HTERT RPE-1 (cell line): ENCODE data around the gene CFAP221.

ENCODE experiments used
- in situ Hi-C: fragments of 300-500 bp; cut with MboI; formaldehyde crosslinking; loops from 4 replicates; pipeline ENCODE4 v1.14.3; 2020; ENCODE audit warnings: low sequenced_read_pairs

CFAP221 gene

DNA sequence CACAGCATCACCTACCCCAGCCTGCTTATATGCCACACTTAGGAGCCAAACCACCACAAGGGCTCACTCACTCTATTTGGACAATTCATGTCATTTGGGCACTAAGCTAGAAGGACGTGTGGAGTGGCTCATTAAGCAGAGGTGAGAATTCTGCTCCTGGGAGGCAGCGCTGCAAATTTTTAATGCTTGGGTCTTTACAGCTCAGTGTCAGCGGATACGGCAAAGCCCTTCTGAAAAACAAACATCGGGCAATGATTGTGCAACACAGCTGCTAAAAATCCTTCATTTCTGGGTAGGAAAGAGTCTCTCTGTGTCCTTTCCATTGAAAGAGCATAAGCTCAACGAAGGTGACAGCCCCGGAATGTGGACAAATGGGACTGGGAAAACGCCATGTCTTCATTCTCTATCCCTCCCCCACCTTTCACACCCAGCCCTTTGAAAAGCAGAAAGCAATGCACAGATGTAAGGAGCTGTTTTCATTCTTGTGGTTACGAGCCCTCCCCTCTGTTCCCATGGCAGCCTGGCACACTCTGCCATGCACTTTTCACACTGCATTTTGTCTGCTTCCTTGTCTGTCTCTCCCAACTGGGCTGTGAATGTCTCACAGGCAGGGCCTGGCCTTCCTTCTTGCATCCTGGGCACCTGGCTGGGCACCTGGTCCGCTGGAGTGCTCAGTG lies 150.7 kb downstream of the CFAP221 start:
- in situ Hi-C loops: no loop called here

- in situ Hi-C loops: no loop called here
Measured at GRCh38 chr2:119696005-119696404, 151.8 kb downstream of the CFAP221 start.

DNA sequence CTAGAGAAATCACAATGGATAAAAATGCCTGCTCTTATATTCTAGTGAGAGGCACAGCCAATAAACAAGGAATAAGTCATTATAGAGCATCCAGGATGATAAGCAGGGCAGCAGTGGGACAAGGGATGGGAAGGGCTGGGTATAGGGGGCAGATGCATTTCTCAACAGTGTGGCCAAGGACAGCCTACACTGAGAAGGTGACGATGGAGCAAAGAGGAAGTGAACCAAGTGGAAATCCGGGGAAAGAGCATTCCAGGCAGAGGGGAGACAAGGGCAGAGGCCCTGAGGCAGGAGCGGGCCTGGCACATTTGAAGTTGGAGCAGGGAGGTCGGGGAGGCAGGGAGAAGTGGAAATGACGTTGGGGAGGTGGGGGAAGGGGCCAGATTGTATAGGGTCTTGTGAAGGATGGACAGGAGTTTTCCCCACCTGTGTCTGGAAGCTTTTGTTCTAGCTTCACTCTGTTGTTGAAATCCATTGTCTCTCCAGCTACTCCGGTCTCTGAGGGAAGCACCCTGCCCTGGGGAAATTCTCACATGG lies 152.3 kb downstream of the CFAP221 start:
- in situ Hi-C loops: no loop called here

GRCh38 chr2:119697290-119698020 lies 153.2 kb downstream of the CFAP221 start:
- in situ Hi-C loops: no loop called here

DNA sequence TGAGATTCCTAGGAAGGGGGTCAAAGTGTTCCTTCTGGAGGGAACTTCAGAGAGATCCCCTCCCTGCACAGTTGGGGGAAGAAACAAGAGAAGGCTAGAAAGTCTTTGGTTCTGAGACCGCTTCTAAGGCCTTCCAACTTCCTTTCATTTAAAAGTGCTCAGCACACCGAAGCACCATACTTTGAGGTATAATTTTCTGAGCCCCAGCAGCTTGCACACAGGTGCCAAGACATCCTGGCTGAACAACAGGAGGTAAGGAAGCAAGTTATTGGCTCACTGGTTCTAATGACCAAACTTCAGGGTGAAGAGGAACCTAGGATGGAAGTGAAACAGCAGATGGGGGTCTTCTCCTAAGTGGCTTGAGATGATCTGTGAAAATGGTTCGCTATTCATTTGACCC lies 154.0 kb downstream of the CFAP221 start:
- in situ Hi-C loops: no loop called here

DNA sequence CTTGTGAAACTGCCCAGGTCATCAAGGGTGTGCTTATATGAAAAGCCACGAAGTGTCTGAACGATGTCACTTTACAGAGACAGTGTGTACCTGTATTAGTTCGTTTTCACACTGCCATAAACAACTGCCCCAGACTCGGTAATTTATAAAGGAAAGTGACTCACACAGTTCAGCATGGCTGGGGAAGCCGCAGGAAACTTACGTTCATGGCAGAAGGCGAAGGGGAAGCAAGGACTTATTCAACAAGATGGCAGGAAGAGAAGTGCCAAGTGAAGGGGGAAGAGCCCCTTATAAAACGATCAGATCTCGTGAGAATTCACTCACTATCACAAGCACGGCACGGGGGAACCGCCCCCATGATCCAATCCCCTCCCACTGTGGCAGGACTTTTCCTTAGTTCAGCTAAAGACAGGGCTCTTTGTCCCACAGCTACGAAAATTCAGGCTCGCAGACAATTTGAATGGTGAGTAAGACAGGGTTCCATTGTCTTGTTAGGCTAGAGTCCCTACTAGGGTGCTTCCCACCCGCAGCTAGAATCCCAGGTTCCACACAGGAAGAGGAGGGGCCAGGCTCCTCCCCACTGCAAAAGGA lies 154.9 kb downstream of the CFAP221 start:
- in situ Hi-C loops: no loop called here

DNA sequence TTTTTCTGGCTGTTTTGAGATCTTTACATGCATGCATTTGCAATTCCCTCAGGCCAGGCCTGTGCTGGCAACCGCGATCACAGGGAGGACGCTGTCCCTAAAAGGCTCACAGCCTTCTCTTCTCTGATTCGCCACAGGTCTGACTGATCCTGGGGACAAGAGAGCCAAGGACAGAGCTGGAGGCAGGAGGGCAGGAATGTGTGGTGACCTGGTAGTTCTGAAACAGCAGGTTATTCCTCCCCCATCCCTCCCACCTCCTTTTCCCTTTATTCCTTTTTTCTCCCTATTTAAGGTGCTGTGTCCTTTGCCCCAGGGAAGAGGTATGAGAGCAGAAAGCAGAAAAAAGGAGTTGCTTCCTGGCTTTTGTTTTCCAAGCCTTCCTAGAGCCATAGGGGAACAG lies 156.6 kb downstream of the CFAP221 start:
- in situ Hi-C loops: no loop called here

GRCh38 chr2:119701352-119701751 lies 157.1 kb downstream of the CFAP221 start:
- in situ Hi-C loops: no loop called here

DNA sequence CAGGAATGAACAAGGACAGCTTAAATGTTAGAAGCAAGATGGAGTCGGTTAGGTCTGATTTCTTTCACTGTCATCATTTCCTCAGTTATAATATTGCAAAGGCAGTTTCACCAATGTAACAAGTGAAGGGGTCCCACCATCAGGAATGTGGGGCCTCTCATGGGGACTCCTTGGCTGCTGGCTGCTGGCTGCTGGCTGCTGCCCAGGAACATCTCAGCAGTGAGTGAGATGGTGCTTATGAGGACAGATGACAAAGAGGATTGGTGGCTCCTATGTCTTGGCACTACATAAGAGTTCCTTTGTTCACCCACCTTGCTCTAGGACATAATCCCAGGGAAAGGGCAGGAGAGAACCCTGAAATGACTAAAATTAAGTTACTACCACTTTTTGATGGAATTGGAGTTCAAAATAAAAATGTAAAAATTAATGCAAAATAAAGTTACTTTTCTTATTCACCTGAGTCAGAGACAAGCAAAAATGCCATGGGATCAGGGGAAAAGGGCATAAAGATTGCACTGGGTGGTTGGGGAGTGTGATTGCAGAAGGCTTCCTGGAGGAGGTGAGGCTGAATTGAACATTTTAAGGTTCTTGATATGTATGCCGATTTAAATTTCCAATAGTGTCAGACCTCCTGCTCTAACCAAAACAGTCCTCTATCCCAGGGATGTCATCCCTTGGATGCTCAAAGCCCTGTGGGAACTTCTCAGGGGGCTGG lies 158.1 kb downstream of the CFAP221 start:
- in situ Hi-C loops: no loop called here

DNA sequence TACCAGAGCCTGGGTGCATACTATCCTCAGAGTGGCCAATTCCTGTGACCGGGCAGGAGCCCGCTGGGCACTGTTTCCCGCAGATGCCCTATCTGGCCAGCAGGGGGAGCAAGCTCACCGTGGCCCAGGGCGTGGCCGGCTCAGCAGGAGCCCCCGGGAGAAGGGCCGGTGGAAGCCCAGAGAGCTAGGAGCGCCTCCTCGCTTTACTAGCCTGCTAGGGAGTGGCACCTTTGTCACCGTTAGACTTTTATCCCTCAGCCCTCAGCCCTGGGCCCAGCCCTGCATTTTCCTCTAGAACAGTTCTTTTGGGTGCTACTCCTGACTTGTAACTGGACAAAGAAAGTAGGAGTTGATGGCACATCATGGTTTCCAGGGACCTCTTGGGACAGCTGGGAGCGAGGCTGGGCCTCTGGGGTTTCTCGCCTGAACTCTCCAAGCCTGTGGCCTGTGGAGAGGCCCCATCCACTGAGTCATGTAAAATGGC lies 158.7 kb downstream of the CFAP221 start:
- in situ Hi-C loops: no loop called here

DNA sequence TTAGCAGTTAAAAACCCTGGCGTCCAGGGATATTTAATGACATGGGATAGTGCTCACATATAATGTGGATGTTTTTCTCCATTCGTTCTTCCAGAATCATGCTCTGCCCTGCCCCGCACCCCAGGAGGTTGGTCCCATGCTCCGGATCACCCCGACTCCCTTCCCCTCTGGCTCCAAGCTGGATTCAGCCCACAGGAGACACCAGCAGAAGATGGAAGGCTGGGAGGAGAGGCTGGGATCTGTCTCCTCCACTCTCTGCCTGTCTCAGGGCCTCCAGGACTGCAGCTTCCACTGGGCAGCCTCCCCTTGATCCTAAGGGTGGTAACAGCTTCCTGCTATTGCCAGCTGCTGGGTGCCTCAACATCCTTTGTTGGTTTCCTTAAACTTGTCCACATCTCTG lies 159.3 kb downstream of the CFAP221 start:
- in situ Hi-C loops: no loop called here

GRCh38 chr2:119704670-119705120 lies 160.4 kb downstream of the CFAP221 start:
- in situ Hi-C loops: no loop called here

DNA sequence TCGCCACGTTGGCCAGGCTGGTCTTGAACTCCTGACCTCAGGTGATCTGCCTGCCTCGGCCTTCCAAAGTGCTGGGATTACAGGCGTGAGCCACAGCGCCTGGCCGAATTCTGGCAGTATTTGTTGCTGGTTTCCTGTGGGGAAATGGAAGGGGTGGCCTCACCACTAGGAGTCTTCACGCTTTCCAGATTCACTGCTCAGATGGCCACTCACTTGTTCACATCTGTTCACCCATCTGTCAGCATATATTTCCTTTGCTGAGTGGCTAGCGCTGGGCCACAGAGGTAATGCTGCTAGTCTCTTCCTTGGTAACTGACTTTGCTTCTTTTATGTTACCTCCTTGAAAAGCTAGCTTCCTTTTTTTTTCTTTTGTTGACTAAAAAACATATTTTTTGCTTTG lies 162.0 kb downstream of the CFAP221 start:
- in situ Hi-C loops: no loop called here
